K562 (cell line): ENCODE results near the gene RBMXL2. TPM values are rescaled to one million over a fixed set of nuclear protein-coding genes. Genes with fewer than 3 reads are reported as not detected.

Source experiments
- ATAC-seq: fragments of 200-7000 bp; cut with Tn5 transposase; 3 replicates; pipeline ENCODE4 v1.9.1; 2020; ENCODE audit warnings: moderate library complexity
- BruUV-seq: library from RNA; stranded (reverse); fragments of 400-500 nt; replicated peaks from 2 replicates; lab custom pipeline; 2021; lab: Mats Ljungman, UMichigan
- CTCF ChIA-PET: fragments of 300-600 bp; formaldehyde crosslinking; extraction: SDS; loops from one replicate; lab custom pipeline; 2021; ENCODE audit warnings: low intra/inter-chr PET ratio; lab: Yijun Ruan, JAX
- POLR2A ChIA-PET: fragments of 300-600, 350-650 bp; sonication (Branson Sonifier 250); formaldehyde crosslinking; extraction: SDS; loops from one replicate; lab custom pipeline; 2021; ENCODE audit warnings: antibody characterized with exemption, inconsistent platforms; lab: Yijun Ruan, JAX
- DNase-seq, 4 experiments: peaks; one replicate each; pipeline versions ENCODE4 v3.0.0 to v3.0.0-alpha.2; 2011 to 2018; ENCODE audit warnings: low spot score in 3 of 4, mixed read lengths in 3 of 4; ENCODE audit errors: extremely low read depth in 1 of 4
- FAIRE-seq: peaks from 2 replicates; lab custom pipeline; 2011; peaks lifted over from hg19 to GRCh38; lab: Jason Lieb, UNC
- H2AFZ ChIP-seq: 2 replicates; pipeline ENCODE4 v1.6.0; 2011; ENCODE audit warnings: low read depth, low read length, control low read depth, inconsistent platforms
- H3K27ac ChIP-seq: fragments of 200-600 bp; 3 replicates; pipeline ENCODE4 v1.8.0; 2011; ENCODE audit warnings: low read depth, mild to moderate bottlenecking, control low read depth, inconsistent platforms, low read length, moderate library complexity, mixed read lengths; ENCODE audit errors: extremely low read depth
- H3K27me3 ChIP-seq, 2 experiments: fragments of 300-600 bp in 1 of 2; 2 replicates in 1 of 2; 3 replicates in 1 of 2; pipeline versions ENCODE4 v1.6.0 to v1.8.0; 2011; ENCODE audit warnings: inconsistent platforms in 2 of 2, low read length in 2 of 2, mild to moderate bottlenecking in 1 of 2, mixed read lengths in 1 of 2, moderate library complexity in 1 of 2; ENCODE audit not compliant: control insufficient read depth in 2 of 2, insufficient read depth in 2 of 2
- H3K36me3 ChIP-seq: fragments of 300-600 bp; 3 replicates; pipeline ENCODE4 v1.8.0; 2011; ENCODE audit warnings: mild to moderate bottlenecking, low read length, inconsistent platforms; ENCODE audit not compliant: control insufficient read depth, insufficient read depth
- H3K4me1 ChIP-seq, 2 experiments: fragments of 200-600 bp in 1 of 2; replicated peaks in 1 of 2; 2 replicates in 1 of 2; 3 replicates in 1 of 2; pipeline versions ENCODE4 v1.5.1 to v1.8.0; 2011; ENCODE audit warnings: inconsistent platforms in 2 of 2, low read length in 2 of 2, mild to moderate bottlenecking in 1 of 2, mixed read lengths in 1 of 2, moderate library complexity in 1 of 2; ENCODE audit not compliant: control insufficient read depth in 2 of 2, insufficient read depth in 2 of 2
- H3K4me2 ChIP-seq: 2 replicates; pipeline ENCODE4 v1.6.1; 2011; ENCODE audit warnings: low read length, control low read depth, inconsistent platforms, mixed read lengths; ENCODE audit not compliant: insufficient read depth
- H3K4me3 ChIP-seq: fragments of 200-600 bp; sonication (generic), shearing (Covaris generic); 2 replicates; pipeline ENCODE4 v1.5.1; 2016; ENCODE audit warnings: control low read depth, inconsistent platforms
- H3K79me2 ChIP-seq: fragments of 200-600 bp; 3 replicates; pipeline ENCODE4 v1.8.0; 2011; ENCODE audit warnings: low read length, inconsistent platforms; ENCODE audit not compliant: control insufficient read depth, insufficient read depth
- H3K9ac ChIP-seq, 2 experiments: 2 replicates each; pipeline versions ENCODE4 v1.6.0 to v1.6.1; 2011; ENCODE audit warnings: low read depth in 2 of 2, low read length in 2 of 2, control low read depth in 1 of 2, inconsistent platforms in 1 of 2, mild to moderate bottlenecking in 1 of 2, mixed read lengths in 1 of 2; ENCODE audit not compliant: insufficient read depth in 1 of 2
- H3K9me1 ChIP-seq: one replicate; pipeline ENCODE4 v1.6.0; 2011; ENCODE audit warnings: inconsistent platforms, mild to moderate bottlenecking, low read length, moderate library complexity; ENCODE audit not compliant: control insufficient read depth, insufficient read depth
- H3K9me3 ChIP-seq: replicated peaks from 2 replicates; pipeline ENCODE4 v1.5.1; 2011; ENCODE audit warnings: low read depth, low read length, inconsistent platforms; ENCODE audit not compliant: control insufficient read depth, insufficient read depth
- H4K20me1 ChIP-seq: replicated peaks from 2 replicates; pipeline ENCODE4 v1.6.1; 2011; ENCODE audit warnings: low read length, inconsistent platforms, mixed read lengths; ENCODE audit not compliant: control insufficient read depth, insufficient read depth
- BRD4 ChIP-seq: fragments of 200-600 bp; sonication (generic); IDR thresholded peaks from 2 replicates; pipeline ENCODE4 v1.6.1; 2017; ENCODE audit warnings: inconsistent platforms
- C11orf30 ChIP-seq: fragments of 450-650 bp; IDR thresholded peaks from 2 replicates; pipeline ENCODE4 v1.6.1; 2016; ENCODE audit warnings: low read depth, mild to moderate bottlenecking
- E2F3 ChIP-seq: fragments of 250-450 bp; sonication (Bioruptor Pico); IDR thresholded peaks from 2 replicates; pipeline ENCODE4 v1.4.0; 2020; ENCODE audit warnings: mild to moderate bottlenecking
- FUS ChIP-seq: fragments of 200-400 bp; formaldehyde crosslinking; optimal IDR thresholded peaks from 2 replicates; pipeline ENCODE3; 2017; ENCODE audit warnings: low read depth, low read length
- ILK ChIP-seq: fragments of 450-650 bp; IDR thresholded peaks from 2 replicates; pipeline ENCODE4 v1.6.1; 2016; ENCODE audit warnings: missing genetic modification characterization, low read depth, mild to moderate bottlenecking, missing compliant biosample characterization, moderate library complexity, borderline replicate concordance
- L3MBTL2 ChIP-seq: fragments of 450-650 bp; IDR thresholded peaks from 2 replicates; pipeline ENCODE4 v1.6.1; 2016; ENCODE audit warnings: mild to moderate bottlenecking, moderate library complexity
- LEF1 ChIP-seq: fragments of 450-650 bp; IDR thresholded peaks from 2 replicates; pipeline ENCODE4 v1.6.1; 2016; ENCODE audit warnings: mild to moderate bottlenecking
- MEF2A ChIP-seq: IDR thresholded peaks from 2 replicates; pipeline ENCODE4 v1.6.1; 2011; ENCODE audit warnings: low read depth, mild to moderate bottlenecking, low read length, moderate library complexity; ENCODE audit not compliant: control insufficient read depth
- MLLT1 ChIP-seq, 2 experiments: fragments of 450-650 bp; IDR thresholded peaks; 2 replicates each; pipeline ENCODE4 v1.6.1; 2016
- PATZ1 ChIP-seq: fragments of 250-450 bp; sonication (Bioruptor Pico); IDR thresholded peaks from 2 replicates; pipeline ENCODE4 v1.5.0; 2020; ENCODE audit warnings: mild to moderate bottlenecking, borderline replicate concordance
- PRMT5 ChIP-seq: sonication (generic); formaldehyde crosslinking; IDR thresholded peaks from 2 replicates; pipeline ENCODE4 v1.5.0; 2020; ENCODE audit warnings: missing genetic modification reagents
- SIRT6 ChIP-seq: IDR thresholded peaks from one replicate; pipeline ENCODE4 v1.6.1; 2012; ENCODE audit warnings: low read depth, mild to moderate bottlenecking, control low read depth, inconsistent platforms, low read length, moderate library complexity
- TCF3 ChIP-seq: sonication (generic); formaldehyde crosslinking; IDR thresholded peaks from 2 replicates; pipeline ENCODE4 v1.4.0; 2020; ENCODE audit warnings: mild to moderate bottlenecking, missing genetic modification reagents
- XRCC4 ChIP-seq: IDR thresholded peaks from one replicate; pipeline ENCODE4 v1.6.1; 2011; ENCODE audit not compliant: insufficient read depth, insufficient read length; ENCODE audit errors: extremely low read depth
- ZNF707 ChIP-seq: fragments of 250-450 bp; sonication (Bioruptor Pico); conservative IDR thresholded peaks from 2 replicates; pipeline ENCODE4 v1.8.0; 2022; ENCODE audit warnings: inconsistent platforms, mild to moderate bottlenecking, moderate library complexity
- ZNF740 ChIP-seq, 3 experiments: fragments of 200-800 bp in 1 of 3; sonication (Bioruptor generic) in 1 of 3; sonication (generic) in 1 of 3; formaldehyde crosslinking in 1 of 3; IDR thresholded peaks; 2 replicates each; pipeline versions ENCODE4 v1.6.1 to v1.8.0; 2016 to 2022; ENCODE audit warnings: mild to moderate bottlenecking in 2 of 3, missing compliant biosample characterization in 2 of 3, missing genetic modification characterization in 2 of 3, missing genetic modification reagents in 1 of 3
- WGBS: fragments of 100-300 bp; shearing (Covaris generic); methylation state at CpG from one replicate; pipeline ENCODE4 v1.1.6; 2016; ENCODE audit warnings: low coverage, mixed read lengths; ENCODE audit not compliant: insufficient coverage; ENCODE audit errors: missing lambda C conversion rate; 5-methylcytosine and 5-hydroxymethylcytosine counted together
- in situ Hi-C: fragments of 300-500 bp; cut with MboI; formaldehyde crosslinking; loops from 4 replicates; pipeline ENCODE4 v1.15.0; 2018; ENCODE audit warnings: inconsistent platforms, mixed read lengths
- intact Hi-C: fragments of 100-400 bp; cut with micrococcal nuclease; formaldehyde crosslinking; loops from 2 replicates; pipeline ENCODE4 v1.14.2; 2022
- polyA plus RNA-seq, 8 experiments: library from polyadenylated mRNA; depleted of rRNA in 4 of 8; stranded (reverse) in 5 of 8; unstranded in 3 of 8; fragments of >200 nt; fragmentation: Nextera tagmentation in 2 of 8; fragmentation: Illumina TruSeq in 1 of 8; extraction: Ambion mirVana in 2 of 8; extraction: Trizol in 1 of 8; gene quantifications; 2 replicates each; pipeline versions ENCODE4 v1.2.1 to v1.2.3, GENCODE V29; 2011 to 2014; ENCODE audit warnings: inconsistent platforms in 1 of 8, missing spikeins in 1 of 8
- total RNA-seq, 7 experiments: library from RNA; depleted of rRNA in 6 of 7; stranded (reverse); fragments of >200 nt in 6 of 7; fragmentation: Illumina TruSeq in 2 of 7; extraction: Trizol in 2 of 7; gene quantifications; 2 replicates each; pipeline versions ENCODE4 v1.2.1 to v1.2.3, GENCODE V29; 2011 to 2021; ENCODE audit warnings: low replicate concordance in 1 of 7

RBMXL2 gene
- total and polyA plus RNA-seq, 9 of the 15 experiments (the other 6 are each of a cell fraction or from before 2014, with no cell fraction given), result 0.07 to 0.45 (median 0.21) TPM; not detected in 3

GRCh38 chr11:7089328-7090251 is 792 bp downstream of the RBMXL2 start:
- Histone ChIP-seq H3K9me3 (no peaks in the 10 kb centered on the region; the same call in 1 of the 2 replicates), H3K27me3 (no peaks in the 10 kb centered on the region), H3K36me3 (no peaks in the 10 kb centered on the region), H3K9me1 (no peaks in the 10 kb centered on the region), H3K4me3 (no peak overlapping the region), H2AFZ (no peak overlapping the region), H3K27ac (no peak overlapping the region), H3K4me1 (peaks cover 0 to 8% of the 10 kb centered on the region in 2 experiments; a peak in 1 of 5 replicates), H3K79me2 (no peaks in the 10 kb centered on the region), H3K9ac (no peak overlapping the region), H4K20me1 (no peaks in the 10 kb centered on the region), H3K4me2 (no peak overlapping the region)
- intact Hi-C loops (loop anchor here (10.0 kb wide), 2 partner anchors 275 to 605 kb away; no protein-coding TSS in a partner anchor), in situ Hi-C loops (loop anchor here (10.0 to 25.0 kb wide), 2 partner anchors 355 to 573 kb away; partner anchors contain the start of gene CYB5R2)
- FAIRE-seq (no peak), ATAC-seq (no peak), DNase-seq (no peak)
- no TSS peak for BruUV-seq
- WGBS, result 70% methylated on average over 58 of the region's 111 CpGs
- POLR2A ChIA-PET, result no interaction called here
- CTCF ChIA-PET, result no interaction called here
- TF ChIP-seq MLLT1 (IDR thresholded peaks at IDR 0.05) (no peak), XRCC4 (no peak), MEF2A (no peak), LEF1 (no peak), ILK (tag) (no peak), ZNF740 (CRISPR knock-in tag; IDR thresholded peaks at IDR 0.05) (no peak), ZNF740 (tag; IDR thresholded peaks at IDR 0.05) (no peak), BRD4 (no peak), PRMT5 (CRISPR knock-in tag) (no peak), ZNF707 (CRISPR knock-in tag) (no peak), E2F3 (no peak), SIRT6 (no peak), PATZ1 (no peak), FUS (no peak), C11orf30 (no peak), TCF3 (CRISPR knock-in tag) (no peak), L3MBTL2 (no peak)
